GM18505 (cell line): ENCODE data around the gene ZC3H4.

Source experiments
- ATAC-seq: cut with Tn5 transposase; IDR thresholded peaks from one replicate; pipeline ENCODE4 v1.9.1; 2021; ENCODE audit not compliant: unreplicated experiment
- POLR2A ChIP-seq: IDR thresholded peaks from 4 replicates; pipeline ENCODE4 v1.6.1; 2011; ENCODE audit warnings: borderline replicate concordance; ENCODE audit not compliant: insufficient read depth, insufficient read length; ENCODE audit errors: extremely low read depth

ZC3H4 gene

GRCh38 chr19:47032171-47032811 is 81.3 kb downstream of the ZC3H4 start:
- no peak for ATAC-seq
- TF ChIP-seq POLR2A: no peak

- ATAC-seq: no peak
- TF ChIP-seq POLR2A: no peak
Measured at GRCh38 chr19:47028195-47028601, 85.4 kb downstream of the ZC3H4 start.

- TF ChIP-seq POLR2A: no peak
- ATAC-seq: no peak
Measured at GRCh38 chr19:47027586-47028088, 85.9 kb downstream of the ZC3H4 start.

DNA sequence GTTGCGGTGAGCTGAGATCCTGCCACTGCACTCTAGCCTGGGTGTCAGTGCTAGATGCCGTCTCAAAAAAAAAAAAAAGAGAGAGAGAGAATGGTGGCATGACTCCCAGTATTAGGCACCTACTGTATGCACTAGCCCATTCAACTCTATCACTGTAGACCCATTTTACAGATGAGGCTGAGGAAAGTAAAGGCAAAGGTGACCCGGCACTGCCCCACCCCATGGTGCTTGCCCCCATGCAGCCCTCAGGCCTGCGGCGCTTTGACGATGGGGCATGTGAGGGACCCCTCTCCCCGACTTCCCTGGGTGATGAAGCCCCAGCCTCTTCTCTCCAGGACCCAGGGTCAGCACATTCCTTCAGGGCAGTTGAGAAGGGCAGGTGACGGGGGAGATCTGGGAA is 86.7 kb downstream of the ZC3H4 start:
- TF ChIP-seq POLR2A: no peak
- no peak for ATAC-seq

DNA sequence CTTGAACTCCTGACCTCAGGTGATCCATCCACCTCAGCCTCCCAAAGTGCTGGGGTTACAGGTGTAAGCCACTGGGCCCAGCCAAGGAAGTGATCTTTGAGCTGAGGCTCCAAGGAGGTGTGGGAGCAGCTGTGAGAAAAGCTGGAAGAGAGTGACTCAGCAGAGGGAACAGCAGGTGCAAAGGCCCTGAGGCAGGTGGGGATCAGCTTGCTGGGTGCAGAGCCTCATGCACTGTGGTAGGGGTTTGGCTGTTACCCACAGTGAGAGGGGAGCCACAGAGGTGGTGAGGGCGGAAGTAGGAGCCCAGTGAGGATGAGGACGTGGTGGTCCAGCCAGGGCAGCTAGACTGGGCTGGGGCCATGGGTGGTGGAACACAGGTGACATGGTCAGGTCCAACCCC is 87.4 kb downstream of the ZC3H4 start:
- no peak for ATAC-seq
- no peak for TF ChIP-seq POLR2A

- TF ChIP-seq POLR2A: no peak
- ATAC-seq: no peak
Measured at GRCh38 chr19:47024502-47024901, 89.1 kb downstream of the ZC3H4 start.

DNA sequence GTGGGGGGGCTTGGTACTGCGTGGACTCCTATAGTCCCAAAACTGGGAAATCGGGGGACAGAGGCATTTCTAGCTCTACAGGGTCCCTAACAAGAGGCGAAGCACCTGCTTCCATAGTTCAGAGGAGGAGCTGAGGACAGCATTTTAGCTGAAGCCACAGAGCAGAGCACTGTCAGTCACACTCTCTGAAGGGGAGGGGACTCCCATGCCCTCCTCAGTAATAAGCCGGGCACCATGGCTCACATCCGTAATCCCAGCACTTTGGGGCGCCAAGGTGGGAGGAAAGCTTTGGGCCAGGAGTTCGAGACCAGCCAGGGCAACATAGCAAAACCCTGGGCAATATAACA is 90.2 kb downstream of the ZC3H4 start:
- TF ChIP-seq POLR2A: no peak
- ATAC-seq: no peak

DNA sequence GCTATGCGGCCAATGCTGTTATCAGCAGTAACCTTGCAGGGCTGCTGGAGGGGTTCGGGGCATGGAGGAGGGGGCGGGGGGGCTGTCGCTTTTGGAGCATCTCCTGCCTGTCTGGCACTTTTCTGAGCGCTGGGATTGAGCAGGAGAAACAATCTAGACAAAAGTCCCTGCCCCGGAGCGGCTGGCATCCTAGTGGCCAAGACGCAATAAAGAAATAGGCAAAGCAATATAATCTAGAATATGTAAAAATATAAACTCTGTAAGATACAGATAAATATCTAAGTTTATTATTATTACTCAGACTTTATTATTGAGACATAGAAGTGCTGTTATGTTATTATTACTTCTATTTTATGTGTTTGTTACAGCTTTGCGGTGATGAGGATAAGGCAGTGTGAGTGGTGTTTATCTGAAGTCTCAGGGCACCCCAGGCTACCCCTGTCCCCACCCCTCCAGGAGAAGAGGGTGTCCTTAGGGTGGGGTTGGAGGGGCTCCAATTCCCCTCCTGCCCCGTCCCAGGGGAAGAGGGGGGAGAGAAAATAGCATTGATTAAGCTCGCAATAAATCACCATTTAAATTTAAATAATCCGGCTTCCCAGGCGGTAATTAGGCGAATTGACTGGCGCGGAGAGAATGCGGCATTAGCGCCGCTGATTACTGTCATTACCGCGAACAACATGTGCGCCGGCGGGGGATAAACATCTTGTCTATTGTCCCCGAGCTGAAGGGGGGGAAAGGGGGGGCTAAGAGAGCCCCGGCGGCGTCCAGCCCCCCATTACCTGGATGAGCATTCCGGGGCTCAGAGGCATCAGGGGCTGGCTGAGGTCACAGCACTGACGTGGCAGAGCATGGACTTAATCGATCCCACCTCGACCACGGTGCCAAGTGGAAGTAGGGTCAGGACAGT is 90.8 kb downstream of the ZC3H4 start:
- TF ChIP-seq POLR2A: no peak
- ATAC-seq: no peak

DNA sequence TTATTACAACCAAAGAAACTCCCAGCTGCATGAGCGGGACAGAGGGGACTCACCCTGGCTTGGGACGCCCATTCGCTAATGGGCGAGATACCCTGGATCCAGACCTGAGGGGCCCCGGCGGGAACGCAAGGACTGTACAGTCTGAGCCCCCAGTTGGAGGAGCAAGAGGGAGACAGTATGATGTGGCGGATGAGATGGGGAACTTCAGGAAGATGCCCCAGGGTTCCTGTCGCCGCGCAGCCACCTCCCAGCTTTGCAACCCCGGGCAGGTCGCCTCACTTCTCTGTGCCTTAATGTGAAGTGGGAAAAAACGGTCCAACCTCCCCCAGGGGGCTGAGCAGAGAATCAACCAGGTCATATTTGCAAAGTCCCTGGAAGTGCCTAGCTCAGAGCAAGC is 91.4 kb downstream of the ZC3H4 start:
- ATAC-seq: no peak
- TF ChIP-seq POLR2A: no peak

GRCh38 chr19:47021536-47022139 is 91.9 kb downstream of the ZC3H4 start:
- no peak for TF ChIP-seq POLR2A
- no peak for ATAC-seq

GRCh38 chr19:47020992-47021496 is 92.5 kb downstream of the ZC3H4 start:
- no peak for TF ChIP-seq POLR2A
- no peak for ATAC-seq

DNA sequence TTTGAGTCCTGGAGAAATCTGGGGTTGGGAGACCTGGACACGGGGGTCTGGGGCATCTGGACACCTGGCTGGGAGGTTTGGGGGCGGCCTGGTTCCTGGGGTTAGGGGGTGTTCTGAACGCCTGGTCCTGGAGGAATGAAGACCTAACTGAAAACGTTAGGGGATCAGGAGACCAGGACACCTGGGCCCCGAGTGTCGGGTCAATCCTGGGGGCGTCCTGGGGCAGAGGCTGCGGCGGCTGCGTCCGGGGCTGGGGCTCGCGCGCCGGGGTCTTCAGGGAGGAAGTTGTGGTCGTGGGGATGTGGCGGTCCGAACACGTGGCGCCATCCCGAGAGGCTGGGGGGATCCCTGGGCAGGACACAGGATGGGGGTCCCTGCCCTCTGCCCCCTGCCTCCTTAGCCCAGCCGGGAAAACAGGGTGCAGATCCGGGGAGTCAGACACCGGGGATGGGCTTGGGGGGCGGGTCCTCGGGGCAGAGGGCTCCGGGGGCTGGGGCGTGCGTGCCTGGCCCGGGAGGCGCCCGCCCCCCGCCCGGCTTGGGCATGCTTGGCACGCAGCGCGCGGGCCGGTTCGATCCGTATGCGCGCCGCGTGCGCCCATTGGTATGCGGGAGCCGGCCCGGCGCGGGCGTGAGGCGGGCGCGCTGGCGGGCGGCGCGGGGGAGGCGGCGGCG is 93.3 kb downstream of the ZC3H4 start:
- ATAC-seq: no peak
- no peak for TF ChIP-seq POLR2A

DNA sequence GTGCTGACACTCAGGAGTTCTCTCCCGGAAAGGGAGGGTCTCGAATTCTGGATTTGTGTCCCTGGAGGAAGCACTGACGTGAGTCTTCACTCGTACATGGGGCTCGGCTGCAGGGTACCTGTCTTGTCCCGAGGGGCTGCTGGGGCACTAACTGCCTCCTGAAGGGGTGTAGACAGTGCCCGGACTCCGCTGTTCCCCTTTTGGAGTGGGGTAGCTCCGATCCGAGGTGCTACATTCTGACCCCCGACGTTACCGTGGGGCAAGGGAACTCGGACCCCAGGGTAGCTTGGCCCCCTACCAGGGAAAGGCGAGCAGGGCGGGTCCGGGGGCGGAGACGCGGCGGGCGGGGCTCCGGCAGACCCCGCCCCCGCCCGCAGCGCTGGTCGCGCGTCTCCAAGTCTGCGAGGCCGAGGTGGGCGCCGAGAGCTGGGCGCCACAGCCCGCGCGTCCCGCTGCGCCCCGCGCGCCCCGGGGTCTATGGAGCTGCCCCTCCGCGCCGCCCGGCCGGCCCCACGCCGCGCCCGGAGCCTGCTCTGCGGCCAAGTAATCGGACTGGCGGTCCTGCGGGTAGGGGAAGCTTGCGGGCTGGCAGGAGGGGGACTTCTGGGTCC is 94.0 kb downstream of the ZC3H4 start, which contains the start of gene NPAS1:
TSS of gene NPAS1 (plus strand) at position 407 of the 611 bp plus-strand sequence. CDS start 1,211 bp downstream, outside the sequence.
- no peak for TF ChIP-seq POLR2A
- no peak for ATAC-seq

- TF ChIP-seq POLR2A: no peak
- ATAC-seq: no peak
Measured at GRCh38 chr19:47018923-47019322, 94.7 kb downstream of the ZC3H4 start.
